ENCODE data around the gene CDK19. TPM values are rescaled to one million over a fixed set of nuclear protein-coding genes. Genes with fewer than 3 reads are reported as not detected.

Gene CDK19
- total and polyA plus RNA-seq, 10 of the 15 experiments (the other 5 are each of a cell fraction or from before 2014, with no cell fraction given): 4.6 to 21.4 (median 12.4) TPM

DNA sequence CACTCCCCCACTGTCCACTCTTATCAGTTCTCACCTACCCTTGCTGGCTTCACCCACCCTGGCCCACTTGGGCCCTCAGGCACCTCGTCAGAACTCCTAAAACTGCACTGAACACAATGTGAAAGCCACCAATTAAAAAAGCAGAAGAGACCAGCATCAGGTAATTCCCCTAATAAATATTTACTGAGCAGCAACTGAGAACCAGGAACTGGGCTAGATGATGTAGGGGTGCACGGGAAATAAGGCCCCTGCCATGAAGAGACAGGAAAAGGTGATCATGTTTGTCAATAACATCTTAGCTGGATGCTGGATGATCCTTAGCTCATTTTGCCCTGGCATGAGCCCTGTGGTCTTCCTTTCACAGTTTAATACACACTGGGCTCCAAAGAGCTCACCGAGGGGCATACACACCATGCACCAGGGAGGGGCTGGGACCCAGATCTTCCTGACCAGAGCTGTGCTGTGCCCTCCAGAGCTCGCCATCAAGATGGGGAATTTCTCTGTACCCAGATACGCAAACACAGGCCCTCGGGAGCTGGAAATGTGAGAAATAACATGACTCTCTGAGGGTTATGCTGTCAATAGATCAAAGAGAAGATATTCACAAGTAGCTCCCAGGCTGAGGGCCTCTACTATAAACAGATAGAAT is 225.3 kb downstream of the CDK19 start:
- peak overlapping the region; percentile 52 for H3K4me2 ChIP-seq (ENCODE audit: control insufficient read depth, insufficient read depth)
- in situ Hi-C loops (cut with MboI): no loop called here
- TF ChIP-seq IKZF1 (conservative IDR thresholded peaks at IDR 0.05) (peak; percentile 66), MEF2B (IDR thresholded peaks at IDR 0.05; ENCODE audit: partially characterized antibody, poor library complexity, severe bottlenecking) (peak; percentile 65), PAX5 (IDR thresholded peaks at IDR 0.05; ENCODE audit: borderline replicate concordance, low read depth, low read length) (peak; percentile 21; the same call in 1 of the 2 replicates), BHLHE40 (IDR thresholded peaks at IDR 0.05; ENCODE audit: borderline replicate concordance in 1 of 2, low read depth in 2 of 2, low read length in 1 of 2) (peak in 1 of 2 experiments; percentile 56; a peak in 2 of 4 replicates), POU2F2 (IDR thresholded peaks at IDR 0.05; ENCODE audit: borderline replicate concordance, low read depth, low read length) (no peak; the same call in 2 of the 3 replicates), FOXK2 (IDR thresholded peaks at IDR 0.05) (peak; percentile 47; the same call in 1 of the 2 replicates), BACH1 (IDR thresholded peaks at IDR 0.05; ENCODE audit: borderline replicate concordance) (peak; percentile 52; the same call in 1 of the 2 replicates), HDAC6 (IDR thresholded peaks at IDR 0.05; ENCODE audit: unreplicated experiment) (no peak), ATF7 (IDR thresholded peaks at IDR 0.05; ENCODE audit: low read depth) (peak; percentile 83), JUNB (IDR thresholded peaks at IDR 0.05) (no peak; the same call in none of the 2 replicates), CBX5 (IDR thresholded peaks at IDR 0.05; ENCODE audit: low read depth) (peak; percentile 68; the same call in 1 of the 2 replicates)
- TF ChIP-seq, protein P1, sequence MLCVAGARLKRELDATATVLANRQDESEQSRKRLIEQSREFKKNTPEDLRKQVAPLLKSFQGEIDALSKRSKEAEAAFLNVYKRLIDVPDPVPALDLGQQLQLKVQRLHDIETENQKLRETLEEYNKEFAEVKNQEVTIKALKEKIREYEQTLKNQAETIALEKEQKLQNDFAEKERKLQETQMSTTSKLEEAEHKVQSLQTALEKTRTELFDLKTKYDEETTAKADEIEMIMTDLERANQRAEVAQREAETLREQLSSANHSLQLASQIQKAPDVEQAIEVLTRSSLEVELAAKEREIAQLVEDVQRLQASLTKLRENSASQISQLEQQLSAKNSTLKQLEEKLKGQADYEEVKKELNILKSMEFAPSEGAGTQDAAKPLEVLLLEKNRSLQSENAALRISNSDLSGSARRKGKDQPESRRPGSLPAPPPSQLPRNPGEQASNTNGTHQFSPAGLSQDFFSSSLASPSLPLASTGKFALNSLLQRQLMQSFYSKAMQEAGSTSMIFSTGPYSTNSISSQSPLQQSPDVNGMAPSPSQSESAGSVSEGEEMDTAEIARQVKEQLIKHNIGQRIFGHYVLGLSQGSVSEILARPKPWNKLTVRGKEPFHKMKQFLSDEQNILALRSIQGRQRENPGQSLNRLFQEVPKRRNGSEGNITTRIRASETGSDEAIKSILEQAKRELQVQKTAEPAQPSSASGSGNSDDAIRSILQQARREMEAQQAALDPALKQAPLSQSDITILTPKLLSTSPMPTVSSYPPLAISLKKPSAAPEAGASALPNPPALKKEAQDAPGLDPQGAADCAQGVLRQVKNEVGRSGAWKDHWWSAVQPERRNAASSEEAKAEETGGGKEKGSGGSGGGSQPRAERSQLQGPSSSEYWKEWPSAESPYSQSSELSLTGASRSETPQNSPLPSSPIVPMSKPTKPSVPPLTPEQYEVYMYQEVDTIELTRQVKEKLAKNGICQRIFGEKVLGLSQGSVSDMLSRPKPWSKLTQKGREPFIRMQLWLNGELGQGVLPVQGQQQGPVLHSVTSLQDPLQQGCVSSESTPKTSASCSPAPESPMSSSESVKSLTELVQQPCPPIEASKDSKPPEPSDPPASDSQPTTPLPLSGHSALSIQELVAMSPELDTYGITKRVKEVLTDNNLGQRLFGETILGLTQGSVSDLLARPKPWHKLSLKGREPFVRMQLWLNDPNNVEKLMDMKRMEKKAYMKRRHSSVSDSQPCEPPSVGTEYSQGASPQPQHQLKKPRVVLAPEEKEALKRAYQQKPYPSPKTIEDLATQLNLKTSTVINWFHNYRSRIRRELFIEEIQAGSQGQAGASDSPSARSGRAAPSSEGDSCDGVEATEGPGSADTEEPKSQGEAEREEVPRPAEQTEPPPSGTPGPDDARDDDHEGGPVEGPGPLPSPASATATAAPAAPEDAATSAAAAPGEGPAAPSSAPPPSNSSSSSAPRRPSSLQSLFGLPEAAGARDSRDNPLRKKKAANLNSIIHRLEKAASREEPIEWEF (IDR thresholded peaks at IDR 0.05; ENCODE audit: insufficient replicate concordance, low read depth, low read length): no peak
- TF ChIP-seq, protein P2, sequence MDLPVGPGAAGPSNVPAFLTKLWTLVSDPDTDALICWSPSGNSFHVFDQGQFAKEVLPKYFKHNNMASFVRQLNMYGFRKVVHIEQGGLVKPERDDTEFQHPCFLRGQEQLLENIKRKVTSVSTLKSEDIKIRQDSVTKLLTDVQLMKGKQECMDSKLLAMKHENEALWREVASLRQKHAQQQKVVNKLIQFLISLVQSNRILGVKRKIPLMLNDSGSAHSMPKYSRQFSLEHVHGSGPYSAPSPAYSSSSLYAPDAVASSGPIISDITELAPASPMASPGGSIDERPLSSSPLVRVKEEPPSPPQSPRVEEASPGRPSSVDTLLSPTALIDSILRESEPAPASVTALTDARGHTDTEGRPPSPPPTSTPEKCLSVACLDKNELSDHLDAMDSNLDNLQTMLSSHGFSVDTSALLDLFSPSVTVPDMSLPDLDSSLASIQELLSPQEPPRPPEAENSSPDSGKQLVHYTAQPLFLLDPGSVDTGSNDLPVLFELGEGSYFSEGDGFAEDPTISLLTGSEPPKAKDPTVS (IDR thresholded peaks at IDR 0.05; ENCODE audit: low read depth, low read length): no peak

More for the DNA sequence above, 225.3 kb downstream of the CDK19 start:
- Histone ChIP-seq H3K36me3 (ENCODE audit: control insufficient read depth in 2 of 2, insufficient read depth in 2 of 2, low read length in 1 of 2) (no peaks in the 10 kb centered on the region), H4K20me1 (ENCODE audit: control insufficient read depth, insufficient read depth) (no peaks in the 10 kb centered on the region), H3K27ac (ENCODE audit: control insufficient read depth, insufficient read depth) (peak overlapping the region; percentile 29), H3K4me1 (ENCODE audit: control insufficient read depth, insufficient read depth, low read length) (peaks cover 20% of the 10 kb centered on the region), H3K9me3 (replicated peaks; ENCODE audit: control insufficient read depth, insufficient read depth, low read length) (peaks cover 2% of the 10 kb centered on the region; the same call in 1 of the 3 replicates), H3K4me3 (no peak overlapping the region), H3K9ac (ENCODE audit: control insufficient read depth, insufficient read depth, low read length) (peak overlapping the region; percentile 9; the same call in 1 of the 2 replicates), H2AFZ (ENCODE audit: control insufficient read depth, low read depth, low read length) (peak overlapping the region; percentile 83), H3K79me2 (ENCODE audit: control insufficient read depth, insufficient read depth, low read length) (no peaks in the 10 kb centered on the region), H3K27me3 (replicated peaks in 1 of 2; ENCODE audit: control insufficient read depth in 2 of 2, insufficient read depth in 2 of 2, low read length in 1 of 2) (no peaks in the 10 kb centered on the region)
- intact Hi-C loops (cut with micrococcal nuclease; ENCODE audit: unreplicated experiment): loop anchor here (1.0 to 2.0 kb wide), 2 partner anchors 27 to 53 kb away; no protein-coding TSS in a partner anchor
- peak; percentile 56 for DNase-seq (ENCODE audit: low read depth, low spot score)
- peak; percentile 81 for FAIRE-seq
- 1% methylated on average over 6 of the region's 6 CpGs for WGBS (ENCODE audit: insufficient coverage, insufficient replicate concordance, low lambda C conversion rate, missing lambda C conversion rate)
- CTCF ChIA-PET: interaction anchor here (0.7 to 2.4 kb wide), 9 partner anchors 9 to 421 kb away, joined by 3 to 6 read pairs (median 3); no protein-coding TSS in a partner anchor
- POLR2A ChIA-PET: interaction anchor here (0.5 to 1.2 kb wide), 4 partner anchors 221 to 1573 kb away, joined by 3 to 5 read pairs (median 4); no protein-coding TSS in a partner anchor
- SMC1A ChIA-PET (ENCODE audit: uncharacterized antibody, unreplicated experiment): interaction anchor here (0.7 to 2.4 kb wide), 18 partner anchors 9 to 392 kb away, joined by 3 to 11 read pairs (median 4); partner anchors contain the start of genes CDK19 and RPF2
- no TSS peak for BruUV-seq (replicated peaks)
- RAD21 ChIA-PET (ENCODE audit: unreplicated experiment): interaction anchor here (1.0 to 1.3 kb wide), 12 partner anchors 9 to 420 kb away, joined by 3 to 10 read pairs (median 4); partner anchors contain the start of genes AMD1 and CDK19
- peak; percentile 92 for ATAC-seq

All from GM12878 (cell line).